T1000 (cell line): ENCODE results near the gene PCDHGB2.
"Not testable (repeated sequence)": the region's sequence is repeated elsewhere in the genome, so short reads cannot be mapped to it uniquely, and the experiment has no call there.

Experiments
- DNase-seq: peaks from one replicate; lab custom pipeline; 2025; ENCODE audit warnings: mixed read lengths; lab: John Stamatoyannopoulos, UW

Gene PCDHGB2

DNA sequence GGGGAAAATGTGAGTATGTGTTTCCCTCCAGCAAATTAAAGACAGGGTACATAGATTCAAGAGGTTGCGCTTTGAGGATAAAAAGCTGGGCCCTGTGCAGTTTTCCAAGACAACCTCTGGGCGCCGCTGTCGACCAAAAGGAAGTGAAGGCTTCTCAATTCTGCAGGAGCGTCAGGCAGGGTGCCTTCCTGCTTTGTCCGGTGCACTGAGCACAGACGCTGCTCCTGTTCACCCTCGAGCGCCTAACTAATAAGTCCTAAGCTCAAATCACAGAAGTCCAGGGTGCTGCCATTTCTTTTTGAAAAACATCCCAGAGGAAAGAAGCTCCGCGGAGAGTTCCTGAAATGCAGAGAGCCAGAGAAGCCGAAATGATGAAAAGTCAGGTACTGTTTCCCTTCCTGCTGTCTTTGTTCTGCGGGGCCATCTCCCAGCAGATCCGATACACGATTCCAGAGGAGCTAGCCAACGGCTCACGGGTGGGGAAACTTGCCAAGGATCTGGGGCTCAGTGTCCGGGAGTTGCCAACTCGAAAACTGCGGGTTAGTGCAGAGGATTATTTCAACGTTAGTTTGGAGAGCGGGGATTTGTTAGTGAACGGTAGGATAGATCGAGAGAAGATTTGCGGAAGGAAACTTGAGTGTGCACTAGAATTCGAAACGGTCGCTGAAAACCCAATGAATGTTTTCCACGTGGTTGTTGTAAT, 9.7 kb upstream of the PCDHGB2 start, which contains the start of gene PCDHGB1:
PCDHGB1 (plus strand) TSS at position 183 of the 703 bp plus-strand sequence; CDS start at position 345, 162 bp downstream.
- DNase-seq: no peak

DNA sequence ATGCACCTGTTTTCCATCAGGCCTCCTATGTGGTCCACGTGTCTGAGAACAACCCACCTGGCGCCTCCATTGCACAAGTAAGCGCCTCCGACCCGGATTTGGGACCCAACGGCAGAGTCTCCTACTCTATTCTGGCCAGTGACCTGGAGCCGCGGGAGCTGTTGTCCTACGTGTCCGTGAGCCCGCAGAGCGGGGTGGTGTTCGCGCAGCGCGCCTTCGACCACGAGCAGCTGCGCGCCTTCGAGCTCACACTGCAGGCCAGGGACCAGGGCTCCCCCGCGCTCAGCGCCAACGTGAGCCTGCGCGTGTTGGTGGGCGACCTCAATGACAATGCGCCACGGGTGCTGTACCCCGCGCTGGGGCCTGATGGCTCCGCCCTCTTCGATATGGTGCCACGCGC, 8.2 kb upstream of the PCDHGB2 start:
- no peak for DNase-seq

GRCh38 chr5:141354900-141355469, 4.8 kb upstream of the PCDHGB2 start, which contains the start of gene PCDHGA4:
TSS of gene PCDHGA4 (plus strand) at chr5:141355021. CDS start at chr5:141355108, 87 bp downstream.
- DNase-seq: no peak

DNA sequence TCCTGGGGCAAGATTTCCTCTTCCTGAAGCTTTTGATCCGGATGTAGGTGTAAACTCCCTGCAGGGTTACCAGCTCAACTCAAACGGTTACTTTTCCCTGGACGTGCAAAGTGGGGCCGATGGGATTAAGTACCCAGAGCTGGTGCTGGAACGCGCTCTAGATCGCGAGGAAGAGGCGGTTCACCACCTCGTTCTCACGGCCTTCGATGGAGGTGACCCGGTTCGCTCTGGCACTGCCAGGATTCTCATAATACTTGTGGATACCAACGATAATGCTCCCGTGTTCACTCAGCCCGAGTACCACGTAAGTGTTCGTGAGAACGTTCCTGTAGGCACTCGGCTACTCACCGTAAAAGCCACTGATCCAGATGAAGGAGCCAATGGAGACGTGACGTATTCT, 4.2 kb upstream of the PCDHGB2 start:
- no peak for DNase-seq

DNA sequence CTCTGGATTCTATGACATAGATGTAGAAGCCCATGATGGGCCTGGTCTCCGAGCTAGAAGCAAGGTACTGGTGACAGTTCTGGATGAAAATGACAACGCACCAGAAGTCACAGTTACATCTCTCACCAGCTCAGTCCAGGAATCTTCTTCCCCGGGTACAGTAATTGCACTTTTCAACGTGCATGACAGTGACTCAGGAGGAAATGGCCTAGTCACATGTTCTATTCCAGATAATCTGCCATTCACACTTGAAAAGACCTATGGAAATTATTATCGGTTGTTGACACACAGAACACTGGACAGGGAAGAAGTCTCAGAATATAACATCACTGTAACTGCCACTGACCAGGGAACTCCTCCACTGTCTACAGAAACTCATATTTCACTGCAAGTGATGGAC, 3.7 kb upstream of the PCDHGB2 start:
- no peak for DNase-seq

DNA sequence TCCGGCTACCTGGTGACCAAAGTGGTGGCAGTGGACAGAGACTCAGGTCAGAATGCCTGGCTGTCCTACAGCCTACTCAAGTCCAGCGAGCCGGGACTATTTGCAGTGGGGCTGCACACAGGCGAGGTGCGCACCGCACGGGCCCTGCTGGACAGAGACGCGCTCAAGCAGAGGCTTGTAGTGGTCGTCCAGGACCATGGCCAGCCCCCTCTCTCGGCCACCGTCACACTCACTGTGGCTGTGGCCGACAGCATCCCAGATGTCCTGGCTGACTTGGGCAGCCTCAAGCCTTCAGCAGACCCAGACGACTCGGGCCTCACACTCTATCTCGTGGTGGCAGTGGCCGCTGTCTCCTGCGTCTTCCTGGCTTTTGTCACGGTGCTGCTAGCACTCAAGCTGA, 2.8 kb upstream of the PCDHGB2 start:
- DNase-seq: no peak

DNA sequence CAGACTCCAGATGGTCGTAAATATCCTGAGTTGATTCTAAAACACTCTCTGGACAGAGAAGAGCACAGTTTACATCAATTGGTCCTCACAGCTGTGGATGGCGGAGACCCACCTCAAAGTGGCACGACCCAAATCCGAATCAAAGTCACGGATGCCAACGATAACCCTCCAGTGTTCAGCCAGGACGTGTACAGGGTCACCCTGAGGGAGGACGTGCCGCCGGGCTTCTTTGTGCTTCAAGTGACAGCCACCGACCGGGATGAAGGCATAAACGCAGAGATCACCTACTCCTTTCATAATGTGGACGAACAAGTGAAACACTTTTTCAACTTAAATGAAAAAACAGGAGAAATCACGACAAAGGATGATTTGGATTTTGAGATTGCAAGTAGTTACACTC, 891 bp downstream of the PCDHGB2 start:
- no peak for DNase-seq

DNA sequence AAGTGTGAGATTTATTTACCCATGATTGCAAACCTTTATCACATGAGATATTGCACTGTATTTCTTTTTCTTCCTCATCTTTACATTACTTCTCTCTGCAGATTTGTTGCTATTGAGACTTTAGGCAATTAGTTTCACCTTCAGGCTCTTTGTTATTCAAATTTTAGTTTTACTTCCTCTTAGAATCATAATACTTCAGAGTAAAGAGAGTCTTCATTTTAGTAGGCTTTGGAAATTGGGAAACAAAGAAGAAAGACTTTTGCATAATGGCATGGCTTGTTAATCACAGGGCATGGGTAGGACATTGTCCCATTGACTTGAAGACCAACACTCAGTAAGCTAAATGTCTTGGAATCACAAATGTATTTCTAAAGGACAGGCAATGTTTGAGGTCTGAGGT, 2.9 kb downstream of the PCDHGB2 start:
- DNase-seq: no peak

- DNase-seq: no peak
These were observed 4.3 kb downstream of the PCDHGB2 start, which contains the start of gene PCDHGA5 for GRCh38 chr5:141363952-141364660. TSS of gene PCDHGA5 (plus strand) at chr5:141364162. CDS start at chr5:141364331, 169 bp downstream.

GRCh38 chr5:141366016-141366896, 6.5 kb downstream of the PCDHGB2 start:
- DNase-seq: no peak

DNA sequence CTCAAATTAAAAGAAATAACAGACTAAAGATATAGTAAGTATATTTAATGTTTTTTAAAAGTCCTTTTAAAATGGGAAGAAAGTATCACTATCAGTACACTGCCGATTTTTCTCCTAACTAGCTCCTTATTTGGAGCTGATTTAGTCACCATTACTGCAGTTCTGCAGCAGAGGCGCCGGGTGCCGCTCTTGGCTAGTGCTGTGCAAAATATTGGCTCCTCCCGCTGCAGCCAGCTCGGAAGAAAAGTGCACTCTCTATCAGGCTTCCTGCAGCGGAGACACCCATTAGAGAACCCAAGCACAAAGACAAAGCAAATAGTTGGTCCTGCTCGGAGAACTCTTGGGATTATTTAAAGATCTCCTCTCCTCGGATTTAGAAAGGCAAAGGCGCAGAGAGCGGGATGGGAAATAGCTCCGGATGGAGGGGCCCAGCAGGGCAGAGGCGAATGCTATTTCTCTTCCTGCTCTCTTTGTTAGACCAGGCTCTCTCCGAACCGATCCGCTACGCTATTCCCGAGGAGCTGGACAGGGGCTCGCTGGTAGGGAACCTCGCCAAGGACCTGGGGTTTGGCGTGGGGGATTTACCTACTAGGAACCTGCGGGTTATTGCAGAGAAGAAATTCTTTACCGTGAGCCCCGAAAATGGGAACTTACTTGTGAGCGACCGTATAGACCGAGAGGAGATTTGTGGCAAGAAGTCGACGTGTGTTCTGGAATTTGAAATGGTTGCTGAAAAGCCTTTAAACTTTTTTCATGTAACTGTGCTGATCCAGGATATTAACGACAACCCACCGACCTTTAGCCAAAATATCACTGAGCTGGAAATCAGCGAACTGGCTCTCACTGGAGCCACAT, 10.4 kb downstream of the PCDHGB2 start, which contains the start of gene PCDHGB3:
PCDHGB3 (plus strand) TSS at position 249 of the 855 bp plus-strand sequence; CDS start at position 402, 153 bp downstream.
- DNase-seq: no peak

DNA sequence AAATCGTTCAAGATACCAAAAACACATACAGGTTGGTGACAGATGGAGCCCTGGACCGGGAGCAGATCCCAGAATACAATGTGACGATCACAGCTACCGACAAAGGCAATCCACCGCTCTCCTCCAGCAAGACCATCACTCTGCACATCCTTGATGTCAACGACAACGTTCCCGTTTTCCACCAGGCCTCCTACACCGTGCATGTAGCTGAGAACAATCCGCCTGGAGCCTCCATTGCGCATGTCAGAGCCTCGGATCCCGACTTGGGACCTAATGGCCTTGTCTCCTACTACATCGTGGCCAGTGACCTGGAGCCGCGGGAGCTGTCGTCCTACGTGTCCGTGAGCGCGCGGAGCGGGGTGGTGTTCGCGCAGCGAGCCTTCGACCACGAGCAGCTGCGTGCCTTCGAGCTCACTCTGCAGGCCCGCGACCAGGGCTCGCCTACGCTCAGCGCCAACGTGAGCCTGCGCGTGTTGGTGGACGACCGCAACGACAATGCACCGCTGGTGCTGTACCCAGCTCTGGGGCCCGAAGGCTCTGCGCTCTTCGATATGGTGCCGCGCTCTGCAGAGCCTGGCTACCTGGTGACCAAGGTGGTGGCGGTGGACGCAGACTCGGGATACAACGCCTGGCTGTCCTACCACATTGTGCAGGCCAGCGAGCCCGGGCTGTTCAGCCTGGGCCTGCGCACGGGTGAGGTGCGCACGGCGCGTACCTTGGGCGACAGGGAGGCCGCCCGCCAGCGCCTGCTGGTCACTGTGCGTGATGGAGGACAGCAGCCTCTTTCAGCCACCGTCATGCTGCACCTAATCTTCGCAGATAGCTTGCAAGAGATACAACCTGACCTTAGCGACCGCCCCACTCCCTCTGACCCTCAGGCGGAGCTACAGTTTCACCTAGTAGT, 12.0 kb downstream of the PCDHGB2 start:
- DNase-seq: no peak

GRCh38 chr5:141373673-141374317, 14.0 kb downstream of the PCDHGB2 start, which contains the start of gene PCDHGA6:
TSS of gene PCDHGA6 (plus strand) at chr5:141373891. CDS start at chr5:141374084, 193 bp downstream.
- DNase-seq: no peak

- DNase-seq: no peak
These were observed 14.8 kb downstream of the PCDHGB2 start for GRCh38 chr5:141374627-141375026.

DNA sequence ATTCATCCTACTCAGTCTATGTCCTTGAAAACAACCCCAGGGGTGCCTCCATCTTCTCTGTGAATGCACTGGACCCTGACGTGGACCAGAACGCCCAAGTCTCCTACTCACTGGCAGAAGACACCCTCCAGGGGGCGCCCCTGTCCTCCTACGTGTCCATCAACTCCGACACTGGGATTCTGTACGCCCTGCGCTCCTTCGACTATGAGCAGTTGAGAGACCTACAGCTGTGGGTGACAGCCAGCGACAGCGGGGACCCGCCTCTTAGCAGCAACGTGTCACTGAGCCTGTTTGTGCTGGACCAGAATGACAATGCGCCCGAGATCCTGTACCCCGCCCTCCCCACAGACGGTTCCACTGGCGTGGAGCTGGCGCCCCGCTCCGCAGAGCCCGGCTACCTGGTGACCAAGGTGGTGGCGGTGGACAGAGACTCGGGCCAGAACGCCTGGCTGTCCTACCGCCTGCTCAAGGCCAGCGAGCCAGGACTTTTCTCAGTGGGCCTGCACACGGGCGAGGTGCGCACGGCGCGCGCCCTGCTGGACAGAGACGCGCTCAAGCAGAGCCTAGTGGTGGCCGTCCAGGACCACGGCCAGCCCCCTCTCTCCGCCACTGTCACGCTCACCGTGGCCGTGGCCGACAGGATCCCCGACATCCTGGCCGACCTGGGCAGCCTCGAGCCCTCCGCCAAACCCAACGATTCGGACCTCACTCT, 15.8 kb downstream of the PCDHGB2 start:
- not testable (repeated sequence) for DNase-seq

DNA sequence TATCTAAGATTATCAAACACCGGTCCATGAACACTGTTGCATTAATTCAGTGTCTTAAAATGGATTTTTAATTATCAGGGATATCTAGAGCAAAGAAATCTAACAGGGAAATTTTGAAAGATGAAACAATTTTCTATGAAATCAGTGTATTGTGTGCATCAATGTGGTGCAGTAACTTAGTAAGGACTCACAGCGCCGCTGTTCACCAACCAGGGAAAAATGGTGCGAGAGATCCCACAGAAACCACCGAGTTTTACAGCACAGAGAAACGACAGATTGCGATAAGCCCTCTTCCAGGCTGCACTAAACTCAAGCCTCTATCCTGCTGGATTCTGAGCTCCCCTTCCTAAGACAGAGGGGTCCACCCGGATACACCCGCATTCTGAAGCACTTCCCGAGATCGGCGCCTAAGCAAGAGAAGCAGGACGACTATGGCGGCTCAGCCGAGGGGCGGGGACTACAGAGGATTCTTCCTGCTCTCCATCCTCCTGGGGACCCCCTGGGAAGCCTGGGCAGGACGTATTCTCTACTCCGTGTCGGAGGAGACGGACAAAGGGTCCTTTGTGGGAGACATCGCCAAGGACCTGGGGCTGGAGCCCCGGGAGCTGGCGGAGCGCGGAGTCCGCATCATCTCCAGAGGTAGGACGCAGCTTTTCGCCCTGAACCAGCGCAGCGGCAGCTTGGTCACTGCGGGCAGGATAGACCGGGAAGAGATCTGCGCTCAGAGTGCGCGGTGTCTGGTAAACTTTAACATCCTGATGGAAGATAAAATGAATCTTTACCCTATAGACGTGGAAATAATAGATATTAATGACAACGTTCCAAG, 22.9 kb downstream of the PCDHGB2 start, which contains the start of gene PCDHGA7:
PCDHGA7 (plus strand) TSS at position 274 of the 826 bp plus-strand sequence; CDS start at position 432, 158 bp downstream.
- no peak for DNase-seq

GRCh38 chr5:141383345-141383744, 23.6 kb downstream of the PCDHGB2 start:
- no peak for DNase-seq
